AG10803 (cell line): ENCODE data around the gene DCTD.

ENCODE experiments used
- DNase-seq: peaks from one replicate; pipeline ENCODE4 v3.0.0; 2010; ENCODE audit warnings: low read depth
- H3K4me3 ChIP-seq: 2 replicates; pipeline ENCODE4 v1.5.1; 2011; ENCODE audit warnings: mild to moderate bottlenecking, low read length, control low read depth
- CTCF ChIP-seq: conservative IDR thresholded peaks from 2 replicates; pipeline ENCODE4 v1.5.1; 2011; ENCODE audit warnings: mild to moderate bottlenecking, low read length, control low read depth, inconsistent platforms

Gene DCTD

GRCh38 chr4:182846036-182846435, 71.2 kb downstream of the DCTD start:
- H3K4me3 ChIP-seq = no peak overlapping the region
- TF ChIP-seq CTCF = no peak
- no peak for DNase-seq

- DNase-seq = no peak
- no peak for TF ChIP-seq CTCF
These were observed 71.6 kb downstream of the DCTD start for GRCh38 chr4:182845618-182846017.

GRCh38 chr4:182843808-182844325, 73.3 kb downstream of the DCTD start:
- no peak for DNase-seq
- H3K4me3 ChIP-seq = no peak overlapping the region
- TF ChIP-seq CTCF = no peak

More at GRCh38 chr4:182845618-182846017, 71.6 kb downstream of the DCTD start:
- no peak overlapping the region for H3K4me3 ChIP-seq

- no peak for TF ChIP-seq CTCF
- no peak overlapping the region for H3K4me3 ChIP-seq
- DNase-seq = no peak
These were observed 74.3 kb downstream of the DCTD start for GRCh38 chr4:182842759-182843390.

GRCh38 chr4:182842104-182842600, 75.0 kb downstream of the DCTD start:
- H3K4me3 ChIP-seq = no peak overlapping the region
- DNase-seq = no peak
- no peak for TF ChIP-seq CTCF

- DNase-seq = no peak
- H3K4me3 ChIP-seq = no peak overlapping the region
- TF ChIP-seq CTCF = no peak
These were observed 77.1 kb downstream of the DCTD start for GRCh38 chr4:182840108-182840507.
